NB4 (cell line): ENCODE measurements around the gene GRAMD2B.

ENCODE experiments used
- CTCF ChIP-seq: IDR thresholded peaks from one replicate; pipeline ENCODE4 v1.5.1; 2012; ENCODE audit warnings: low read depth, low read length
- MYC ChIP-seq: IDR thresholded peaks from 2 replicates; pipeline ENCODE4 v1.6.1; 2011; ENCODE audit warnings: low read depth, low read length
- POLR2A ChIP-seq: IDR thresholded peaks from 2 replicates; pipeline ENCODE4 v1.6.1; 2011; ENCODE audit warnings: mild to moderate bottlenecking; ENCODE audit not compliant: insufficient read length; ENCODE audit errors: extremely low read depth
- TF ChIP-seq, protein P1 (sequence below): IDR thresholded peaks from 2 replicates; pipeline ENCODE4 v1.6.1; 2011; ENCODE audit warnings: low read depth, low read length

- no peak for TF ChIP-seq CTCF
- TF ChIP-seq POLR2A = no peak
- TF ChIP-seq, protein P1, sequence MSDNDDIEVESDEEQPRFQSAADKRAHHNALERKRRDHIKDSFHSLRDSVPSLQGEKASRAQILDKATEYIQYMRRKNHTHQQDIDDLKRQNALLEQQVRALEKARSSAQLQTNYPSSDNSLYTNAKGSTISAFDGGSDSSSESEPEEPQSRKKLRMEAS = no peak
- TF ChIP-seq MYC = no peak
Observed at GRCh38 chr5:126383246-126383645, 40.0 kb upstream of the GRAMD2B start.
